GM19035 (cell line): ENCODE results near the gene SPAG9.
"Not testable (repeated sequence)": the region's sequence is repeated elsewhere in the genome, so short reads cannot be mapped to it uniquely, and the experiment has no call there.

Experiments used
- ATAC-seq: cut with Tn5 transposase; IDR thresholded peaks from one replicate; pipeline ENCODE4 v1.9.1; 2021; ENCODE audit not compliant: unreplicated experiment

SPAG9 gene

DNA sequence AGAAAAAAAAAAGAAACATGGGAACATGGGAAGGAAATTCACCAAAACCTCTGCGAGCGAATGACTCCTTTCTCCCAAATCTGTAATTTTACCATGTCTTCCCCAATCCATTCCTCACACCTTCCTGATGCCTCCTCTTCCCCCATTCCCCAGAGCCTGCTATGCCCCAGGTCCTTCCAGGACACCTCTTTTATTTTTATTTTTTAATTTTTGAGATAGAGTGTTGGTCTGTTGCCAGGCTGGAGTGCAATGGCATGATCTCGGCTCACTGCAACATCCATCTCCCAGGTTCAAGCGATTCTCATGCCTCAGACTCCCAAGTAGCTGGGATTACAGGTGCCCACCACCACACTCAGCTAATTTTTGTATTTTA, 179.0 kb downstream of the SPAG9 start:
- not testable (repeated sequence) for ATAC-seq

DNA sequence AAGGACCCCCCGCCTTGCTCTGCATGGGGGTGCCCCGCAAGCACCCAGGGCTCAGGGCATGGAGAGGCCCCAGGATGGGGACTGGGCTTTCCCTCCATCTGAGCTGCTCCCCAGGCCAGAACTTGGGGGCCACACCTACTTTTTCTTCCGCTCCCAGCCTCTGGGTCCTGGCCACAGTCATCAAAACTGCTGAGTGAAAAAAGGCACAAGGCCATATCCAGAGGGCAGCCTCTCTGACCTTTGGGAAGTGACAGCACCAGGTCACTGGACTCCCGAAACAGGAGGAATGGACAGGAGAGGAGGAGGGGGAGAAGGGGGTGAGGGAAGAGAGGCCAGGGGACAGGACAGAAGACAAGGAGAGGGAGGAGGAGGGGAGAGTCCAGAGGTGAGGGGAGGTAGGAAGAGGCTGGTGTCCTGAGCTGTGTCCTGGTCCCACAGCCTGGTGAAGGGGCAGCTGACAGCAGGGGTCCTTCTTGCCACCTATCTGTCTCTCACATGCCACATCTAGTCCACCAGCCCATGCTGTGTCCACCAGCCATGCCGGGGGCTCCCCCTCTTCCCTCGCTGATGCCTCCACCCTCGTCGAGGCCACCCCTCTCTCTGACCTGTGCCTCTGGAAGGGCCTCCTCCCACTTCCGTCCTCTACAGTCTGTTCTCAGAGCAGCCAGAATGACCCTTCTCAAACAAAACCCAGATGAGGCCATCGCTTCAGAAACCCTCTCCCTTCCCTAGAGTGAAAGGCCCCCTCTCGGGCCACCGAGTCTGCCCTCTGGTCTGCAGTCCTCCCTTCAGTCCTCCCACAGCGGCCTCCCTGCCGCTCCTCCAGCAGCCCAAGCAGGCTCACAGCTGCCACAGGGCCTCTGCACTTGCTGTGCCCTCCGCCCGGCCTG, 180.6 kb downstream of the SPAG9 start:
- ATAC-seq, result no peak

DNA sequence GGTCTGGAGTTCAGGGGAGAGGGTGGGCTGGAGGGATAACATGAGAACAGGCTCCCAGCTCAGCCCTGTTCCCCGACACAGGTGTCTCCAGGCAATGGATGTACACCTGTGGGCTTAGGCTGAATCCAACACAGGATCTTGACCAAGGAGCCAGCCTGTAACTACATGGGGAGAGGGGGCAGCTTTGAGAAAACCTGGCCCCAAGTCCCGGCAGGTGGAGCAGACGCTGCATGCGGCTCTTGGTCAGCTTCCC, 181.2 kb downstream of the SPAG9 start:
- ATAC-seq, result no peak

DNA sequence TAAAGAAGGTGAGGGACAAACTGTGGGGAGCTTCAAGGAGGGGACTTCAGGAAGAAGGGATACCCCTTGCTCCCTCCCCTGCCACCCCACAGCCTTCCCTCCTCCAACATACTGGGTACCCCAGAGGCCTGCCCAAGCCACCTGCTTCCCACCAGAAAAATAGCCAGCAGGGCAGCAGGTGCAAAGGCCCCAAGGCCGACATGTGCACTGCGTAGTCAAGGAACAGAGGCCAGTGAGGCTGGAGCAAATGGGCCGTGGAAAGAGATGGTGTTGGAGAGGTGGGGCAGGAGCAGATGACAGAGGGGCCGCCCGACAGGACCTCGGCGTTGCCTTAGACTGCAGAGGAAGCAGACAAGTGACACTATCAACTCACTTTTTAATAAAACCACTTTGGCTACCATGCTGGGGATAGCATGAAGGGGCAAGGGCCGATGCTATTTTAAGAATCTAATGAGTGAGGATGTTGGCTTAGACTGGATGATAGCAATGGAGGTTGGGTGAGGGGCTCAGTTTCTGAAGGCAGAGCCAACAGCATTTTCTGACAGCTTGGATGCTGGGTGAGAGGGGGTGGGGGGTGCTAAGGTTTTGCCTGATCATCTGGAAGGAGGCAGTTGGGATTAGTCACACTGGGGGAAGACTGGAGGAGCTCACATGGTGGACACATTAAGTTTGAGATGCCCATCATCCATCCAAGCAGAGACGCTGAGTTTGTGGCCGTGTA, 181.7 kb downstream of the SPAG9 start:
- ATAC-seq, result no peak

DNA sequence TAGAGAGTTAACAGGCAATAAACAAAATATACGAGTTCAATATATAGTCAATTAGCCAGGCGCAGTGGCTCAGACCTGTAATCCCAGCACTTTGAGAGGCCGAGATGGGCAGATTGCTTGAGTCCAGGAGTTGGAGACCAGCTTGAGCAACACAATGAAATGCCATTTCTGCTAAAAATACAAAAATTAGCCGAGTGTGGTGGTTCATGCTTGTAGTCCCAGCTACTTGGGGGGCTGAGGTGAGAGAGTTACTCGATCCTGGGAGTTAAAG, 184.7 kb downstream of the SPAG9 start:
- ATAC-seq, result no peak

DNA sequence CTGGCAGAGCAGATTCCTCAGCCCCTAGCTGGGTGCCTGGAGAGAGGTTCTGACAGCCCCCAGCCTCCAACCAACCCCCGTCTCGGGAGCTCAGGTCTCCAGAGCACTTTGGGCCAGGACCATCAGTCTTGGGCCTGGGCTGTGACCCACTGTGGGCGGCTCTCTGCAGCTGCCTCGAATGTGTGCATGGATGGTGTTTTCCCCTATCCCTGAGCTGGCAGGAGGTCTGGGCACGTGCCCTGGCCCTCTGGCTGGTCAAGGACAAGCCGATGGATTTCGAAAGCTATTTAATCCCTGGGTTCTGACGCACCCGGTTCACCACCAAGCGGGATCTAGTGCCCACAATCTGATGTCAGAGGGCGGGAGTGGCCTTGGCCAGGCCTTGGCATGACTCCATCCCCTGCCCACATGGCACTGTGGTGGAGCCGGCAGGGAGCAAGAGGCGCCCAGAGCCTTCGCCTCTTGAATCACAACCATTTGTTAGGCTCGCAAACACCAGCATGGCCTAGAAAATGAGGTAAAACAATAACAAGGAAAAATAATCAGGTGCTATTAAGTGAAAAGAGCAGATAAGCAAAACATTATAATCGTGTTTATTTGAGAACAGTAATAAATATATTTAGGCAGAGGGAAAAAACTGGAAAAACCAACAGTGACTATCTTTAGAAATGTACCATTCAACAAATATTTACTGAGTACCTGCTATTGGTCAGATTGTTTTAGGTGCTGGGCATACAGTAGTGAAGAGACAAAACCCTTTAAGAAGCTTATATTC, 185.3 kb downstream of the SPAG9 start:
- no peak for ATAC-seq

DNA sequence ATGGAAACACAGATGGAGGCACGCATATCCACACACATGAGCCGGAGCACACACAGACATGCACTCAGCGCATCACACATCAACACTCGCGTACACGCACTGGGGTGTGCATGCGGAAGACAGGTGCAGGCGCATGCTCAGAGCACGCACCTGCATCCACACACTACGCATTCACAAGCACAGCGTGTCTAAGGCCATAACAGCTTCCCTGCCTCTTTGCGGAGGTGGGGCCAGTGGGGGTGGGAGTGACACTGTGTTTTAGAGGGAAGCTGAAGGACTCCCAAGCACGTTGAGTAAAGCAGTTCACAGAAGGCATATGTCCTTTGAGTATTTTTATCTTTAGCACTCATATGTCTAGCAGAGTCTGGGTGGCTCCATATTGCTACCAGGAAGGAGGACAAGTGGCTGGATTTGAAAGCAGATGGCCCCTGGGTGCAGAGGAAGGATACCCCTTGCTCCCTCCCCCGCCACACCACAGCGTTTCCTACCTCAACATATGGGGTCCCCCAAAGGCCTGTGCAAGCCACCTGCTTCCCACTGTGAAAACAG, 185.9 kb downstream of the SPAG9 start:
- ATAC-seq, result no peak

DNA sequence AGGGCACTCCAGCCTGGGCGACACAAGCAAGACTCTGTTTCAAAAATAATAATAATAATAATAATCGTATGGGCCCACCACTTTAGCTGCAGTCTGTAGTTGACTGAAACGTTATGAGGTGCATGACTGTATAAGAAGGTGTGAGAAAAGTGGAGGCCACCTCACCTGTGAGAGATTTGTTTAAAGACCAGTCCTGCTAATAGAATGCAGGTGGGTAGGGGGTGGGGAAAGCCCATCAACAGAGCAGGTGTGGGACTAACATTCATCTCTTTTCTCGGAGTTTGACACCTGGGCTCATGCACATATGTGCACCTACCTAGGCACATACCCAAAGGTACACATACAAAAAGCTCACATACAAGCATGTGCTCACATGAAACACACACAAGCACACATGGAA, 186.5 kb downstream of the SPAG9 start:
- ATAC-seq, result no peak

DNA sequence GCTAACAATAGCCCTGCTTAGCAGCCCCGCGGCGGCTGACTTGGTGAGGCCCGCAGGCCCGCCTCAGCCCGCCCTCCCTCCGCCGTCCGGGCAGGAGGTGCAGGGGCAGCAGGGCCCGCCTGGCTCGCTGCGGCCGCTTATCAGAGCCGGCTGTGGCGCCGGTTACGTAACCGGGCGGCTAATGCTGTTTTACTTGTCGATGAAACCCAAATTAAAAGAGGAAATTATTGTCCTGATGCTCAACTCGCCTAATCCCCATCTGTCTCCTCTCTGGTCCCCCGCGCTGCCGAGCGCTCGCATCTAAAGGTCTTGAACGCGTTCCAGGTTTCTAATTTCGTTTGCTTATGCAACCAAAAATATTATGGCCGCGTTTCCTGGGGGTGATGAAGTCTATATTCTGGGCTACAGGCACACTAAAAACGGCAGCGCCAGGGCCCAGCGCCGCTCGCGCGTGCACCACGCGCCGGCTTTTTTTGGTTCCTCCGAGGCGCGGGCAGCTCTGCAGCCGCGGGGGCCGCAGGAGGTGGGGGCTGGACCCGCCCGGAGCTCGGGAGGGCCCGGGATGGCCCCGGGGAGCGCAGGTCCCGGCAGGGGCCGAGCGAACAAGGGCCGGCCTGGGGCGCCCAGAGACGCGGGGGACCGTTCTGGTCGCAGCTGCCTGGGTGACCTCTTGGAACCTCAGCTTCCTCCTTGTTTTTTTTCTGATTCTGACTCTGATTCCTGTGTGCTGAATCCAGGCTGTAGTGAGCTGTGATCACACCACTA, 189.3 kb downstream of the SPAG9 start:
- peak; percentile 73 for ATAC-seq

DNA sequence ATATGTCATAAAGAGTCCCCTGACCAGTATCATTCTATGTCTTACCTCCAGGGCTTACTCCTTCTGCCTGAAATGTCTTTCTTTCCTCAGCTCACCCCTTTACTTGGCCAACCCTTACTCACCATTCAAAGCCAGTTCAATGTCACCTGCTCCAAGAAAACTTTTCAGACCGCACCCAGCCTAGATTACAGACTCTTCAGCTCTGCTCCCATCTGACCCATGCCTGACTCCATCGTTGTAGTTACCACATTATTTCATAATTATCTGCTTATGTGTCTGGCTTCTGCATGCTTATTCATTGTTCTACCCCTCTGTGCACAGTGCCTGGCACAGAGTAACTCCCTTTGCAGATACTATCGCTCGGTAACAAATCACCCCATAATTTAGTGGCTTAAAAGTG, 192.0 kb downstream of the SPAG9 start:
- no peak for ATAC-seq

DNA sequence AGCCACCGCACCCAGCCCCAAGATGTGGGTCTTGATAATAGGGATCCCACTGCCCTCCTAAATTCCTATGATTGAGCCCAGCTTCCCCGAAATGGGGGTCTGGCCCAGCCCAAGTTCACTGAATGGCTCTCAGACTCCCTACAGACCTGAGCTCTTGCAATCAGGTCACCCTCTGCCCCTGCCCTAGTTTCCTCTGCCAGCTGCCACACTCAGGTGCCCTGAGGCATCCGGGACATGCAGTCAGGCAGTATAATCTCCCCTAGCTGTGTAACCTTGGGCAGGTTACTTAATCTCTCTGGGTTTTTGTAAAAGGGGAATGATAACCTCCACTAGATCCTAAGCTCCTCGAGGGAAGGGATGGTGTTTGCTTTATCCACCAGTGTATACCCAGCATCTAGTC, 193.4 kb downstream of the SPAG9 start:
- ATAC-seq, result no peak

DNA sequence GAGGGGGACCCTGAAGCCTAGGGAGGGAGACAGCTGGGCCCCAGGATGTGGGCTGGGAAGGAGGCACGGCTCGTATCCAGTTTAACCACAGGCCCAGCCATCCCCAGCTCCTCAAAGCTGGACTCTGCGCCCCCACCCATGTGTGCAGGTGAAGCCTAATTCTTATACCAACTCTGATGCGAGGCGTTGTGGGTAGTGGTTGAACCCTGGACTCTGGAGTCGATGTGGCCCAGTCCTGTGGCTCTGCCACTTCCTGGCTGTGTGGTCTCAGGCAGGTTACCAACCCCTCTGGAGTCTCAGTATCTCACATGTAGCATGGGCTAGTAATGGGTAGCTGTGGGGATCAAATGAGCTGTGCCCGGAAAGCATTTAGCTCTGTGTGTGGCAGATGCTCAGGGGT, 194.1 kb downstream of the SPAG9 start:
- ATAC-seq, result no peak

DNA sequence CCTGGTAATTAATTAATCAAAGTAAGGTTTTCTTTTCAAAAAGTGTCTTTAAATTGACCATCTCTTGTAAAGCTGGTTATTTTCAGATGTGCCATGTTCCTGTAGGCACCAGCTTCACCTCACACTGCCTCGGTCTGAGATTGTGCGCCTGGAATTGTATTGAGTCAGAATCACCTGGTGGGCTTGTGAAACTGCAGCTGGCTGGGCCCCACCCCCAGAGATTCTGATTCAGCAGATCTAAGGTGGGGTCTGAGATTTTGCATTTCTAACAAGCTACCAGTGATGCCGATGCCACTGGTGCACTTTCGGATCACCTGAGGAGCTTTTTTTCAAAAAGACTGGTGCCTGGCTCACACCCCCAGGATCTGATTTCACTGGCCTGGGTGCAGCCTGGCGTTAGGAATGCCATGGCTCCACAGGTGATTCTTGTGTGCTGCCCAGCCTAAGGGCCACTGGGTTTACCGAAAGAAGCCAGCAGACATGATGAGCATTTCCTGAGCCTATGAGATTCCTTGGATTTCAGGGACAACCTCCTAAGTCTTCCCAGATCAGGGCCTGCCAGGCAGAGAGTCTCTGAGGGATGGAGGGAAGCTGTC, 195.3 kb downstream of the SPAG9 start:
- no peak for ATAC-seq

DNA sequence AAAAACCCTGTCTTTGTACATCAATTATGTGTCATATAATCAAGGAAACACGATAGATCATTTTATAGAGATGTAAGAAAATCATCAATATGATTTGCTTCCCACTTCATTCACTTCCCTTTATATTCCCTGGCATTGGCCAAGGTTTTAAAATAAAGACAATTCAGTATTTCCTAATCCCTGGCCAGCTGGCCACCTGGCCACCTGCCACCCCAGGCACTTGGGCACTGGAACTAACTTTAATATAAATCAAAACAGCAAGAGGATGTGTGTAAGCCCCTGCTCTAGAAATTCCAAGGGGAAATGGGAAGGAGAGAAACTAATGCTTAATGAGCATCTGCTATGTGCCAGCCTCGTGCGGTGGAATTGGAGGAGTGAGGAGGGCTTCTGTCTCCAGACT, 195.9 kb downstream of the SPAG9 start:
- no peak for ATAC-seq

DNA sequence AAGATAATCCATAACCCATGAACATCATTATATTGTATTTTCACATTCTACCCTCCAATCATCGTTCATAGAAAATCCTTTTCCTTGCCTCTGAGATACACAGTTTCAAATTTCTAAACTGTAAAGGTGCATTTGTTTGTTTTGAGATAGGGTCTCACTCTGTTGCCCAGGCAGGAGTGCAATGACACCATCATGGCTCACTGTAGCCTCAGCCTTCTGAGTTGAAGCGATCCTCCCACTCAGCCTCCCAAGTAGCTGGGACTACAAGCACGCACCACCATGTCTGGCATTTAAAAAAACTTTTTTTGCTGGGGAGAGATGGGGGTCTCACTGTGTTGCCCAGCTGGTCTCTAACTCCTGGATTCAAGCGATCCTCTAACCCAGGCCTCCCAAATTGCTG, 196.4 kb downstream of the SPAG9 start:
- no peak for ATAC-seq

DNA sequence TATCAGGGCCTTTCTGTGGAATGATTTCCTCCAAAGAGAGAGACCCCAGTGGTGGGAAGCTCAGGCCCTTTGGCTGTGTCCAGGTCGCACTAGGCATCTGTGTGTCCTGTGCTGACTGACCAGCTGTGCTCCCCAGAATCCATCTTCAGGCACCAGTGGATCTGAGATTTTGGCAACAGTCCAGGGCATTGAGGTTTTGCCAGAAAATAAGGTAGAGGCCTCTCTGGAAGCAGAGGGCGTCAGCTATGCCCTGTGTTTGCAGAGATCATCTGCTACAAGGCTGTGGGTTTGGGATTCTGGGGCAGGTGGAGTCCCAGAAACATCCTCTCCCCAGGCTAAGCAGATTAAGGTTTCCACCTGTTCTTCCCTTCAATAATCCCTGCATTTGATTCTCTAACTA, 197.1 kb downstream of the SPAG9 start:
- ATAC-seq, result no peak

DNA sequence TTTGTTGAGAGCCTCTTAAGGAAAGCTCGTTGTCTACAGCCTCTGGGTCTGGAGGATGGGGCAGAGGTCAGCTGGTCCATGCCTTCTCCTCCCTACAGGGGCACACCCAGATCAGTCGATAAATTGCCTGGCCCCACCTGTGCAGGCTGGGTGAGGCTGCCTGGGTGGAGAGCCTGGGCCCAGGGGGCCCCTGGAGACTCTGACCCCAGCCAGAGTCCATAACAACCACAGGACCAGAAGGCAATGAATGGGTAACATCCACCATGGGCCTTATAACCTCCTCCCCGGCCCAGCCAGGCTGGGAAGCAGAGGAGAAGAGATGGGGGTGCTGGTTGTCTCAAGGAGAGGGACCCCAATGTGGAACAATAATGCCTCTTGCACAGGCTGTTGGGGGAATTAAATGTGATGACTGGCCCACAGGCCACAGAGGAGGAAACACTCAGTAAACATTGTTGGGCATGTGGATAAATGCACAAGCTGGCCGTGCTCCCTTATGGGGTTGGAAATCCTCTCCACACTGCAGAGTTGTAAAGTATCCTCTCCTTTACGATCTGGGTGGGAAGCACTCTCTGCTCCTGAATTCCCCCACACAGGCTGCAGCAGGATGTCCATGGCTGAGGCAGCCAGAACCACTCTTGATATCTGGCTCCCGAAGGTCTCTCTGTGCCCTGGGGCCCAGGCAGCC, 197.8 kb downstream of the SPAG9 start:
- ATAC-seq, result no peak

DNA sequence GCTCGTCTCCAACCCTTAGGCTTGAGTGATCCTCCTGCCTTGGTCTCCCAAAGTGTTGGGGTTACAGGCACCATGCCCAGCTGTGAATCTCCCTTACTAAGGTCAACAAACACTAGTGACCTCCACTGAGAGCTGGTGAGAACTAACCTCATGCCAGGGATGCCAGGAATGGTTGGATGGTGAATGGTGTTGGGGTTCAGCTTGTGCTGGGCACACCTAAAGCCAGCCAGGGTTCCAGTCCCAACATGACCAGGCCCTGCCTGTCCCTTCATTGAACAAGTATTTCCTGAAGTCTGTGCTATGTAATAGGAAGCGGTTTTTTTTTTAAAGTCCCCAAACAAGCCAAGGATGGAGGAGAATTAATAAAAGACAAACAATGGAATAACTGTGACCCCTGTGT, 198.6 kb downstream of the SPAG9 start:
- no peak for ATAC-seq

DNA sequence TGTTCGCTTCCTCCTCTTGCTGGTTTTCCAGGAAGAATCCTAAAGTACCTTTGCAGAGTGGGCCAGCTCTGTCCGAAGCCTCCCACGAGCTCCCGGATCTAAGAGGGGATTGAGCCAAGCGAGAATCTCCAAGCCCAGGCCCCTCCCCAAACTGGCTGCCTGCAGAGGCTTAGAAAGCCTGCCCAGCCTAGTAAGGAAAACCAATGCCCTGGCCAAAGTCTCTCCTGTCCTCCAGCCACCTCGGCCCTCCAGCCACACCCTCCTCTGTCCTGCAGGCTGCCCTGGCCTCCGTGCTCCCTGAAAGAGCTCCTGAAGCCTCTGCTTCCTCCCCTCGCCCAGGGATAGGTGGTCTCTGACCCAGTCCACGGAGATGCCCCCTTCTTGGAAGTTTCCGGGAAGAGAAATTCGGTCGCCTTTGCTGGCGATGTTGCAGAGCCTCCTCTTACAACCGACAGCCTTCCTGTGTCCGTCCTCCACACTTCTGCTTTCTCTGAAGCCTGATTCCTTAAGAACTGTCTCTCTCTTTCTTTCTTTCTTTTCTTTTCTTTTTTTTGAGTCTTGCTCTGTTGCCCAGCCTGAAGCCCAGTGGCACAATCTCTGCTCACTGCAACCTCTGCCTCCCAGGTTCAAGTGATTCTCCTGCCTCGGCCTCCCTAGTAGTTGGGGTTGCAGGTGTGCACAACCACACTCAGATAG, 199.6 kb downstream of the SPAG9 start:
- ATAC-seq, result no peak

DNA sequence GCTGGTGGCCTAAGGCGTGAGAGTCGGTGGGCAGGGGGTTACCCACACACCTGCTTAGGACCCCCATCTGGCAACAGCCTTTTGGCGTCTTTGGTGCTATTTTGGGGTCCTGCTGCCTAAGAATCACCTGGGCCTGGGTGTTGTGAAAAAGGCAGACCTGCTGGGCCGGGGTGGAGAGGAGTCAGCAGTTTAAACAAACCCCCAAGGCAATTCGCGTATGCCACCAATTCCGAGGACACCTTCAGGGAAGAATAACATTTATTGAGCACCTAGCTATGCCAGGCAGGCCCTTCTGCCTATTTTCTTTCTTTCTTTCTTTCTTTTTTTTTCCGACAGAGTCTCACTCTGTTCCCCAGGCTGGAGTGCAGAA, 200.6 kb downstream of the SPAG9 start:
- ATAC-seq, result no peak
